NCI-H446 (cell line): ENCODE data around the gene ASAP2.
A peak's percentile ranks its signal among the peaks of the same experiment; 100 is the strongest.

Experiments
- DNase-seq, 2 experiments: peaks; one replicate each; lab custom pipeline; 2025; lab: John Stamatoyannopoulos, UW

ASAP2 gene

GRCh38 chr2:9205963-9206948 lies at the start of gene ASAP2:
Gene ASAP2 (plus strand): TSS chr2:9206812. CDS start chr2:9207105, 293 bp downstream.
- DNase-seq = peak; percentile 24 to 79

- no peak for DNase-seq
These were observed 47.5 kb upstream of the ASAP2 start for GRCh38 chr2:9158786-9159779.

- no peak for DNase-seq
These were observed 45.9 kb upstream of the ASAP2 start for GRCh38 chr2:9160732-9161131.

- DNase-seq = no peak
These were observed 43.8 kb upstream of the ASAP2 start for GRCh38 chr2:9162841-9163240.

- DNase-seq = no peak
These were observed 43.1 kb upstream of the ASAP2 start for GRCh38 chr2:9163306-9164111.

- DNase-seq = no peak
These were observed 42.5 kb upstream of the ASAP2 start for GRCh38 chr2:9164112-9164608.

GRCh38 chr2:9165625-9166024 lies 41.0 kb upstream of the ASAP2 start:
- DNase-seq = peak in 1 of 2 experiments; percentile 23

GRCh38 chr2:9166579-9167377 lies 39.8 kb upstream of the ASAP2 start:
- no peak for DNase-seq

- no peak for DNase-seq
These were observed 38.6 kb upstream of the ASAP2 start for GRCh38 chr2:9167718-9168657.

GRCh38 chr2:9168821-9169221 lies 37.8 kb upstream of the ASAP2 start:
- DNase-seq = no peak

GRCh38 chr2:9169349-9170107 lies 37.1 kb upstream of the ASAP2 start:
- DNase-seq = no peak

- no peak for DNase-seq
These were observed 36.0 kb upstream of the ASAP2 start for GRCh38 chr2:9170458-9171130.

- peak in 1 of 2 experiments; percentile 37 for DNase-seq
These were observed 31.7 kb upstream of the ASAP2 start for GRCh38 chr2:9174771-9175437.

- no peak for DNase-seq
These were observed 28.3 kb upstream of the ASAP2 start for GRCh38 chr2:9178110-9178903.

- no peak for DNase-seq
These were observed 27.6 kb upstream of the ASAP2 start for GRCh38 chr2:9178904-9179571.

GRCh38 chr2:9179572-9180201 lies 26.9 kb upstream of the ASAP2 start:
- DNase-seq = no peak
